PC-9 (cell line): ENCODE results near the gene ALDH3A1. TPM values are rescaled to one million over a fixed set of nuclear protein-coding genes. Genes with fewer than 3 reads are reported as not detected.

ENCODE experiments used
- BruUV-seq: library from RNA; stranded (reverse); fragments of 400-500 nt; replicated peaks from 2 replicates; lab custom pipeline; 2021; lab: Mats Ljungman, UMichigan
- CTCF ChIA-PET: fragments of 300-600 bp; sonication (Branson Sonifier 250); formaldehyde crosslinking; loops from one replicate; lab custom pipeline; 2022; ENCODE audit warnings: antibody characterized with exemption; lab: Charles Lee
- POLR2A ChIA-PET: fragments of 300-600 bp; sonication (Branson Sonifier 250); formaldehyde crosslinking; loops from one replicate; lab custom pipeline; 2022; ENCODE audit warnings: antibody characterized with exemption; ENCODE audit not compliant: unreplicated experiment; lab: Charles Lee
- DNase-seq, 2 experiments: peaks; one replicate each; pipeline versions ENCODE4 v3.0.0 to v3.0.0-alpha.2; 2015 to 2022; ENCODE audit warnings: mixed read lengths in 1 of 2
- H2AFZ ChIP-seq: fragments of 200-600 bp; sonication (generic); 2 replicates; pipeline ENCODE4 v1.8.1; 2017; ENCODE audit warnings: antibody characterized with exemption
- H3F3A ChIP-seq: fragments of 200-600 bp; sonication (generic); 2 replicates; pipeline ENCODE4 v1.8.1; 2017; ENCODE audit warnings: antibody characterized with exemption, mild to moderate bottlenecking, low read depth; ENCODE audit not compliant: insufficient read depth
- H3K27ac ChIP-seq: fragments of 200-600 bp; sonication (generic); 2 replicates; pipeline ENCODE4 v1.6.1; 2016; ENCODE audit warnings: mixed run types
- H3K27me3 ChIP-seq: fragments of 200-600 bp; sonication (generic); 2 replicates; pipeline ENCODE4 v1.6.1; 2016; ENCODE audit warnings: low read depth, mixed run types; ENCODE audit not compliant: insufficient read depth
- H3K36me3 ChIP-seq: fragments of 200-600 bp; sonication (generic); 2 replicates; pipeline ENCODE4 v1.6.1; 2016; ENCODE audit warnings: low read depth, mixed run types
- H3K4me1 ChIP-seq: fragments of 200-600 bp; sonication (generic); replicated peaks from 2 replicates; pipeline ENCODE4 v1.6.1; 2016; ENCODE audit warnings: mixed run types; ENCODE audit not compliant: insufficient read depth
- H3K4me2 ChIP-seq: fragments of 200-600 bp; sonication (generic); 2 replicates; pipeline ENCODE4 v1.6.1; 2017; ENCODE audit warnings: mixed run types
- H3K4me3 ChIP-seq: fragments of 200-600 bp; sonication (generic); 2 replicates; pipeline ENCODE4 v1.6.1; 2016; ENCODE audit warnings: mixed run types
- H3K79me2 ChIP-seq: fragments of 200-600 bp; sonication (generic); 2 replicates; pipeline ENCODE4 v1.6.1; 2017; ENCODE audit warnings: low read depth, mixed run types
- H3K9me2 ChIP-seq: fragments of 200-600 bp; sonication (generic); 2 replicates; pipeline ENCODE4 v1.8.1; 2017; ENCODE audit warnings: mild to moderate bottlenecking; ENCODE audit not compliant: insufficient read depth
- H3K9me3 ChIP-seq: fragments of 200-600 bp; sonication (generic); 2 replicates; pipeline ENCODE4 v1.8.1; 2016; ENCODE audit warnings: low read depth; ENCODE audit not compliant: insufficient read depth
- H4K20me1 ChIP-seq: fragments of 200-600 bp; sonication (generic); 2 replicates; pipeline ENCODE4 v1.8.1; 2017; ENCODE audit not compliant: insufficient read depth
- CTCF ChIP-seq: fragments of 200-600 bp; sonication (generic); conservative IDR thresholded peaks from 2 replicates; pipeline ENCODE4 v1.6.1; 2017; ENCODE audit warnings: mixed run types, antibody characterized with exemption, mild to moderate bottlenecking, moderate library complexity
- EZH2 ChIP-seq: fragments of 200-600 bp; sonication (generic); IDR thresholded peaks from 2 replicates; pipeline ENCODE4 v1.8.0; 2017; ENCODE audit warnings: antibody characterized with exemption, low read depth
- intact Hi-C: fragments of 100-400 bp; cut with micrococcal nuclease; formaldehyde crosslinking; loops from one replicate; pipeline ENCODE4 v1.10.0; 2022; ENCODE audit not compliant: unreplicated experiment
- total RNA-seq: library from RNA; stranded (reverse); gene quantifications from 2 replicates; pipeline ENCODE4 v1.2.3, GENCODE V29; 2021

The ALDH3A1 gene
- total RNA-seq, 1 experiment from 2014 or later = 1,620 TPM

DNA sequence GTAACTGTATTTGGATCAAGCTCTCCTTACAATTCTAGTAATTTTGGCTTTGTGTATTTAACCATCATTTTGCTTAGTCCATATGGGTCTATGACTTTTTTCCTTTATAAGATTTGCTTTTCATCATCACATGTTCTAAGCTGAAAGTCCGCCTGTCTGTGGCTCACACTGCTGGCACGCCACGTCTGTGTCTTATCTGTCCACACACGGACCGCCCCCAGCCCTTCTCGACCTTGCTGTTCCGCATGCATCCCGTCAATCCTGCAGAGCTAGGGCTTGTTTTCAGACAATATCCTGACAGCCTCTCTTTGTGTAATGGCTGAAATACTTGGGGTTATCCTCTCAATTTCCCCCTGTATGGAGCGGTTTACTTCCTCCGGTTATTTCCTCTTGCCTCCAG, 8.4 kb upstream of the ALDH3A1 start:
- H3K4me3 ChIP-seq = no peak overlapping the region
- H3K9me3 ChIP-seq = no peaks in the 10 kb centered on the region
- no peak overlapping the region for H2AFZ ChIP-seq
- intact Hi-C loops = no loop called here
- TF ChIP-seq EZH2 = no peak
- TF ChIP-seq CTCF = no peak
- peaks cover 20% of the 10 kb centered on the region for H3F3A ChIP-seq
- ChIA-PET POLR2A (interaction anchor here (0.6 kb wide), 1 partner anchor 13 kb away, joined by 5 read pairs; no protein-coding TSS in a partner anchor), CTCF (no interaction called here)
- H3K27ac ChIP-seq = no peak overlapping the region
- no peak overlapping the region for H3K4me2 ChIP-seq
- H3K79me2 ChIP-seq = no peaks in the 10 kb centered on the region
- H3K27me3 ChIP-seq = no peaks in the 10 kb centered on the region
- no TSS peak for BruUV-seq
- no peaks in the 10 kb centered on the region for H4K20me1 ChIP-seq
- H3K4me1 ChIP-seq = peaks cover 33% of the 10 kb centered on the region
- H3K36me3 ChIP-seq = no peaks in the 10 kb centered on the region
- H3K9me2 ChIP-seq = no peaks in the 10 kb centered on the region
- DNase-seq = no peak

DNA sequence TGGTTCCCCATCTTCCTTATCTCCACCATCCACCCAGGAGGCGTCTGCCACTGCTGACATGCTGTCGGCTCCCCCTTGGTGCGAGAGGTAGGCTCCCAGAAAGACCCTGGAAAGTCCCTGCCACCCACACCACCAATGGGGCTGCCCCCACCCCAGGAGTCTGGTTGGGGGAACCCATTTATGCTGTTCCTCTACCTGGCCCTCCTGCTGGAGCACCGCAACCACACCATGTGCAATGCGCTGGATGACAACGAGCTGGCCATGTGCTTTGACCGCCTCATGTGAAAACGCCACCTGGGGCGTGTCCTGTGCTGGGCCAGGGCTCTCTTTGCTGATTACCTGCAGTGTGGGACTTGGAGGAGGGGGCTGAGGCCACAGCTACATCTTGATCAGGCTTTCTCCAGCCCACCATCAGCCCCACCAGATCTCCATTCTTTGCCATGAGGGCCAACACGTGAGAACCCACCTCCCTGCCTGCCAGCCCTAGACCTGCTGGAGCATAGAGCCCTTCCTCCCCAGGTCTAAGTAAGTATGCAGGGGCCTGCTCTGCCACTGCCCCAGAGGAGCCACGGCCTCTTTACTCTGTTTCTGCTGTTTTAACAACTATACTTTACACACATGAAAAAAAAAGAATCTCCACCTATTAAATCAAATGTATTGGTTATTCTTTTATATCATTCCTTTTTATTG, 7.9 kb upstream of the ALDH3A1 start:
- peaks cover 25% of the 10 kb centered on the region for H3F3A ChIP-seq
- no peak overlapping the region for H2AFZ ChIP-seq
- BruUV-seq = no TSS peak

GRCh38 chr17:19755392-19755791, 7.3 kb upstream of the ALDH3A1 start:
- Histone ChIP-seq H3K4me3 (no peak overlapping the region), H3K79me2 (no peaks in the 10 kb centered on the region), H3K9me2 (no peaks in the 10 kb centered on the region), H3K4me2 (no peak overlapping the region), H3K36me3 (no peaks in the 10 kb centered on the region), H3F3A (peaks cover 31% of the 10 kb centered on the region), H3K27ac (peak overlapping the region; percentile 100; the same call in 1 of the 2 replicates), H2AFZ (no peak overlapping the region), H3K4me1 (peaks cover 44% of the 10 kb centered on the region), H3K27me3 (no peaks in the 10 kb centered on the region), H3K9me3 (no peaks in the 10 kb centered on the region), H4K20me1 (no peaks in the 10 kb centered on the region)
- intact Hi-C loops = no loop called here
- no TSS peak for BruUV-seq
- CTCF ChIA-PET = no interaction called here
- no peak for TF ChIP-seq CTCF
- no peak for TF ChIP-seq EZH2
- no peak for DNase-seq
- POLR2A ChIA-PET = no interaction called here

More for the DNA sequence above, 7.9 kb upstream of the ALDH3A1 start:
- ChIA-PET CTCF (no interaction called here), POLR2A (interaction anchor here (0.6 kb wide), 1 partner anchor 14 kb away, joined by 5 read pairs; no protein-coding TSS in a partner anchor)
- intact Hi-C loops = no loop called here
- Histone ChIP-seq H3K27me3 (no peaks in the 10 kb centered on the region), H3K9me3 (no peaks in the 10 kb centered on the region), H3K36me3 (no peaks in the 10 kb centered on the region), H3K27ac (no peak overlapping the region), H3K4me1 (peaks cover 39% of the 10 kb centered on the region), H4K20me1 (no peaks in the 10 kb centered on the region), H3K4me2 (no peak overlapping the region), H3K79me2 (no peaks in the 10 kb centered on the region), H3K9me2 (no peaks in the 10 kb centered on the region), H3K4me3 (no peak overlapping the region)
- TF ChIP-seq CTCF = no peak
- no peak for TF ChIP-seq EZH2
- DNase-seq = no peak
